Measurements from ENCODE around the gene MRPL2.

DNA sequence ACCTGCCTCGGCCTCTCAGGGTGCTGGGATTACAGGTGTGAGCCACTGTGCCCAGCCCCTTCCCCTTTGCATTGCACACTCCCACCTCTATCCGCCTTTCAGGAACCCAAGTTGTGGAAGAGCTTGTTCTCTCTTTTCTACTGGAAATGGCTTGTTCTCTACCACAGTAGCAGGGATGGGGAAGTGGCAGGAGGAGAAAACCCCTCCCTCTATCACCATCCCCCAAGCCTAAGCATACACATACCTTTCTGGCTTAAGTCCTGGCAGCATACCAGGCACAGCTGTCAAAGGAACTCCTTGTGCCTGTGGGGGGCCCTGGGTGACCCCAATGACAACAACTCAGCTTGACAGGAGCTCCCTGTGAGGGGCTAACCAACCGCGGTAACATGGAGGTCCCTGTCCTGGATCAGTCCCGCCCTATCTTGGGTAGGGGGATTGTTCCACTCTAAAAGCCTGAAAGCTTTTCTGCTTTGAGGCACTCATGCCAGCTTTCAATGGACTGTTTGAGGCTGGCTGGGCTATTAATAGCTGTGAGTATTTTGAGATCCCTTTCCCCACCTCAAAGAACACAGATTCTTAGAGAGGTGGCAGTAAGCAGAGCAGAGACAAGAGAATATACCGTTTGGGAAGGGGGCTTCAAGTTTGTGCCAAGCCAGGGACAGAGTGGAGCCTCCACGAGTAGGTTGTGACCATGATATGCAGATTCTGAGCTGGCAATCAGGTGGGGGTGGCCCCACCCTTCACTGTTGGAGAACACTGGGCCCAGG, 42.9 kb downstream of the MRPL2 start:
- TF ChIP-seq EZH2 (IDR thresholded peaks at IDR 0.05; ENCODE audit: insufficient read depth, low read length) = no peak
- TF ChIP-seq, protein P1, sequence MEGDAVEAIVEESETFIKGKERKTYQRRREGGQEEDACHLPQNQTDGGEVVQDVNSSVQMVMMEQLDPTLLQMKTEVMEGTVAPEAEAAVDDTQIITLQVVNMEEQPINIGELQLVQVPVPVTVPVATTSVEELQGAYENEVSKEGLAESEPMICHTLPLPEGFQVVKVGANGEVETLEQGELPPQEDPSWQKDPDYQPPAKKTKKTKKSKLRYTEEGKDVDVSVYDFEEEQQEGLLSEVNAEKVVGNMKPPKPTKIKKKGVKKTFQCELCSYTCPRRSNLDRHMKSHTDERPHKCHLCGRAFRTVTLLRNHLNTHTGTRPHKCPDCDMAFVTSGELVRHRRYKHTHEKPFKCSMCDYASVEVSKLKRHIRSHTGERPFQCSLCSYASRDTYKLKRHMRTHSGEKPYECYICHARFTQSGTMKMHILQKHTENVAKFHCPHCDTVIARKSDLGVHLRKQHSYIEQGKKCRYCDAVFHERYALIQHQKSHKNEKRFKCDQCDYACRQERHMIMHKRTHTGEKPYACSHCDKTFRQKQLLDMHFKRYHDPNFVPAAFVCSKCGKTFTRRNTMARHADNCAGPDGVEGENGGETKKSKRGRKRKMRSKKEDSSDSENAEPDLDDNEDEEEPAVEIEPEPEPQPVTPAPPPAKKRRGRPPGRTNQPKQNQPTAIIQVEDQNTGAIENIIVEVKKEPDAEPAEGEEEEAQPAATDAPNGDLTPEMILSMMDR (IDR thresholded peaks at IDR 0.05; ENCODE audit: insufficient read depth, low read depth, low read length) = no peak
